Esophagus squamous epithelium (tissue), 4 donors: ENCODE measurements around the gene ALX4.

Source experiments
- POLR2A ChIP-seq, 4 donors: fragments of 450-650 bp; IDR thresholded peaks; one replicate each; pipeline ENCODE4 v1.6.1; 2017; ENCODE audit warnings: antibody characterized with exemption in 4 of 4, mild to moderate bottlenecking in 4 of 4, moderate library complexity in 3 of 4
- TF ChIP-seq, protein P1 (sequence below), 6 experiments: fragments of 450-650 bp in 4 of 6; fragments of 200-600 bp in 2 of 6; sonication (generic) in 2 of 6; IDR thresholded peaks; one replicate each; pipeline ENCODE4 v1.5.1; 2016 to 2019; ENCODE audit warnings: antibody characterized with exemption in 6 of 6, mild to moderate bottlenecking in 4 of 6, moderate library complexity in 4 of 6

DNA sequence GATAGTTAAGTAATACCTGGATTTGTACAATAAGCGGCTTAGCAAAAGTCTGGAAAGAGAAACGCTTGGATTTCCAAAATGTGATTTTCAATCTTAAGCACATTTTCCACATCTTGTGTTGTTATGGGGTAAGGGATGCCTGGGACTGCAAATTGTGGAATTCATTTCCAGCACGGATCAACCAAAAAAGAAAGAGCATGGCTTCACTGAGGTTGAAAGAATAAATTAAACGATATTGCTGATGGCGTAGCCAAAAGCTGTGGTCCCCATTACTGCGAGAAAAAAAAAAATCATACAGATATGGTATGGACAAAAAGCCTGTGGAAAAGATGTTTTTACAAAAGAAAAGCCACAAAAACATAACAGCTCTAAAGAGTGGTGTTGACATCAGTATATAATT, 26.0 kb upstream of the ALX4 start:
- TF ChIP-seq, protein P1, sequence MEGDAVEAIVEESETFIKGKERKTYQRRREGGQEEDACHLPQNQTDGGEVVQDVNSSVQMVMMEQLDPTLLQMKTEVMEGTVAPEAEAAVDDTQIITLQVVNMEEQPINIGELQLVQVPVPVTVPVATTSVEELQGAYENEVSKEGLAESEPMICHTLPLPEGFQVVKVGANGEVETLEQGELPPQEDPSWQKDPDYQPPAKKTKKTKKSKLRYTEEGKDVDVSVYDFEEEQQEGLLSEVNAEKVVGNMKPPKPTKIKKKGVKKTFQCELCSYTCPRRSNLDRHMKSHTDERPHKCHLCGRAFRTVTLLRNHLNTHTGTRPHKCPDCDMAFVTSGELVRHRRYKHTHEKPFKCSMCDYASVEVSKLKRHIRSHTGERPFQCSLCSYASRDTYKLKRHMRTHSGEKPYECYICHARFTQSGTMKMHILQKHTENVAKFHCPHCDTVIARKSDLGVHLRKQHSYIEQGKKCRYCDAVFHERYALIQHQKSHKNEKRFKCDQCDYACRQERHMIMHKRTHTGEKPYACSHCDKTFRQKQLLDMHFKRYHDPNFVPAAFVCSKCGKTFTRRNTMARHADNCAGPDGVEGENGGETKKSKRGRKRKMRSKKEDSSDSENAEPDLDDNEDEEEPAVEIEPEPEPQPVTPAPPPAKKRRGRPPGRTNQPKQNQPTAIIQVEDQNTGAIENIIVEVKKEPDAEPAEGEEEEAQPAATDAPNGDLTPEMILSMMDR (IDR thresholded peaks at IDR 0.05) = no peak
- TF ChIP-seq POLR2A (IDR thresholded peaks at IDR 0.05) = no peak
